HG03575 (cell line): ENCODE data around the gene SHFL.

Source experiments
- ATAC-seq: cut with Tn5 transposase; IDR thresholded peaks from one replicate; pipeline ENCODE4 v1.9.1; 2021; ENCODE audit not compliant: unreplicated experiment, insufficient number of reproducible peaks, low FRiP score; ENCODE audit errors: extremely low read depth

SHFL gene

GRCh38 chr19:10085641-10086590, at the start of gene SHFL:
TSS of gene SHFL (plus strand) at chr19:10086317. CDS start at chr19:10086428, 111 bp downstream.
- no peak for ATAC-seq

GRCh38 chr19:10036601-10037071, 49.5 kb upstream of the SHFL start:
- ATAC-seq, result no peak

GRCh38 chr19:10037367-10037766, 48.8 kb upstream of the SHFL start:
- no peak for ATAC-seq

GRCh38 chr19:10037809-10038208, 48.3 kb upstream of the SHFL start:
- no peak for ATAC-seq

- ATAC-seq, result no peak
Observed at GRCh38 chr19:10043286-10043927, 42.7 kb upstream of the SHFL start.

- no peak for ATAC-seq
Observed at GRCh38 chr19:10044390-10044789, 41.7 kb upstream of the SHFL start.

- no peak for ATAC-seq
Observed at GRCh38 chr19:10045371-10045770, 40.7 kb upstream of the SHFL start.

GRCh38 chr19:10049626-10050025, 36.5 kb upstream of the SHFL start:
- ATAC-seq, result no peak

- ATAC-seq, result no peak
Observed at GRCh38 chr19:10052602-10053360, 33.3 kb upstream of the SHFL start.

GRCh38 chr19:10061717-10062310, 24.3 kb upstream of the SHFL start:
- ATAC-seq, result no peak

- no peak for ATAC-seq
Observed at GRCh38 chr19:10068205-10068604, 17.9 kb upstream of the SHFL start.

- ATAC-seq, result no peak
Observed at GRCh38 chr19:10069046-10069445, 17.1 kb upstream of the SHFL start.

GRCh38 chr19:10070730-10071446, 15.2 kb upstream of the SHFL start:
- no peak for ATAC-seq

- ATAC-seq, result no peak
Observed at GRCh38 chr19:10074153-10074552, 12.0 kb upstream of the SHFL start.

- ATAC-seq, result no peak
Observed at GRCh38 chr19:10076535-10076934, 9.6 kb upstream of the SHFL start.

GRCh38 chr19:10078329-10078728, 7.8 kb upstream of the SHFL start:
- no peak for ATAC-seq

- ATAC-seq, result no peak
Observed at GRCh38 chr19:10079031-10079453, 7.1 kb upstream of the SHFL start.

- no peak for ATAC-seq
Observed at GRCh38 chr19:10083911-10084310, 2.2 kb upstream of the SHFL start.
